RWPE2 (cell line): Measurements from ENCODE around the gene PDE11A.

Experiments
- ATAC-seq: fragments of 200-7000 bp; cut with Tn5 transposase; 3 replicates; pipeline ENCODE4 v1.9.1; 2021; ENCODE audit warnings: low read depth
- DNase-seq: peaks from one replicate; pipeline ENCODE4 v3.0.0-alpha.2; 2020; ENCODE audit warnings: low spot score
- H3K27ac ChIP-seq: fragments of 450-650 bp; 2 replicates; pipeline ENCODE4 v1.5.1; 2017; ENCODE audit warnings: mild to moderate bottlenecking; ENCODE audit not compliant: poor library complexity, severe bottlenecking
- H3K27me3 ChIP-seq: fragments of 250-450 bp; sonication (Bioruptor Pico); 2 replicates; pipeline ENCODE4 v1.5.1; 2021; ENCODE audit warnings: mild to moderate bottlenecking, moderate library complexity; ENCODE audit not compliant: insufficient read depth, poor library complexity, severe bottlenecking
- H3K36me3 ChIP-seq: fragments of 250-450 bp; sonication (Bioruptor Pico); 2 replicates; pipeline ENCODE4 v1.5.1; 2020; ENCODE audit warnings: low read depth, mild to moderate bottlenecking, moderate library complexity
- H3K4me1 ChIP-seq: fragments of 250-450 bp; sonication (Bioruptor Pico); 2 replicates; pipeline ENCODE4 v1.5.1; 2021; ENCODE audit warnings: mild to moderate bottlenecking, moderate library complexity; ENCODE audit not compliant: insufficient read depth, poor library complexity, severe bottlenecking
- H3K4me3 ChIP-seq: fragments of 250-450 bp; sonication (Bioruptor Pico); 2 replicates; pipeline ENCODE4 v1.5.1; 2021; ENCODE audit warnings: mild to moderate bottlenecking, moderate library complexity; ENCODE audit not compliant: severe bottlenecking
- H3K9me3 ChIP-seq: fragments of 250-450 bp; sonication (Bioruptor Pico); 2 replicates; pipeline ENCODE4 v1.5.1; 2021; ENCODE audit warnings: mild to moderate bottlenecking, moderate library complexity; ENCODE audit not compliant: severe bottlenecking
- TF ChIP-seq, protein P1 (sequence below): fragments of 450-650 bp; IDR thresholded peaks from one replicate; pipeline ENCODE4 v1.5.1; 2017; ENCODE audit warnings: mild to moderate bottlenecking, moderate library complexity; ENCODE audit not compliant: poor library complexity, severe bottlenecking

The PDE11A gene

DNA sequence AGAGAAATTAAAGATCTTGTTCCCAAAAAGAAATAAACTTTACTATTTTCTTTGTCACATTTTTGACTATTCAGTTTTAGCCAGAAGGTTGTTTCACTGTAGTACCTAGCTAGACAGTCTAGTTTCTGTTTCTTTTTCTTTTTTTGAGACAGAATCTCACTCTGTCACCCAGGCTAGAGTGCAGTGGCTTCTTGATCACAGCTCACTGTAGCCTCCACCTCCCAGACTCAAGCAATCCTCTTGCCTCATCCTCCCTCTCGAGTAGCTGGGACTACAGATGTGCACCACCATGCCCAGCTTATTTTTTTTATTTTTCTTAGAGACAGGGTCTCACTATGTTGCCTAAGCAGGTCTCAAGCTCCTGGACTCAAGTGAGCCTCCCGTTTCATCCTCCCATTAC, 41.9 kb upstream of the PDE11A start:
- TF ChIP-seq, protein P1, sequence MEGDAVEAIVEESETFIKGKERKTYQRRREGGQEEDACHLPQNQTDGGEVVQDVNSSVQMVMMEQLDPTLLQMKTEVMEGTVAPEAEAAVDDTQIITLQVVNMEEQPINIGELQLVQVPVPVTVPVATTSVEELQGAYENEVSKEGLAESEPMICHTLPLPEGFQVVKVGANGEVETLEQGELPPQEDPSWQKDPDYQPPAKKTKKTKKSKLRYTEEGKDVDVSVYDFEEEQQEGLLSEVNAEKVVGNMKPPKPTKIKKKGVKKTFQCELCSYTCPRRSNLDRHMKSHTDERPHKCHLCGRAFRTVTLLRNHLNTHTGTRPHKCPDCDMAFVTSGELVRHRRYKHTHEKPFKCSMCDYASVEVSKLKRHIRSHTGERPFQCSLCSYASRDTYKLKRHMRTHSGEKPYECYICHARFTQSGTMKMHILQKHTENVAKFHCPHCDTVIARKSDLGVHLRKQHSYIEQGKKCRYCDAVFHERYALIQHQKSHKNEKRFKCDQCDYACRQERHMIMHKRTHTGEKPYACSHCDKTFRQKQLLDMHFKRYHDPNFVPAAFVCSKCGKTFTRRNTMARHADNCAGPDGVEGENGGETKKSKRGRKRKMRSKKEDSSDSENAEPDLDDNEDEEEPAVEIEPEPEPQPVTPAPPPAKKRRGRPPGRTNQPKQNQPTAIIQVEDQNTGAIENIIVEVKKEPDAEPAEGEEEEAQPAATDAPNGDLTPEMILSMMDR, result no peak
- no peaks in the 10 kb centered on the region for H3K27me3 ChIP-seq
- no peaks in the 10 kb centered on the region for H3K9me3 ChIP-seq
- no peak for DNase-seq
- H3K27ac ChIP-seq, result no peak overlapping the region
- peaks cover 26% of the 10 kb centered on the region for H3K36me3 ChIP-seq
- ATAC-seq, result no peak
- H3K4me3 ChIP-seq, result no peak overlapping the region
- peaks cover 5% of the 10 kb centered on the region for H3K4me1 ChIP-seq

DNA sequence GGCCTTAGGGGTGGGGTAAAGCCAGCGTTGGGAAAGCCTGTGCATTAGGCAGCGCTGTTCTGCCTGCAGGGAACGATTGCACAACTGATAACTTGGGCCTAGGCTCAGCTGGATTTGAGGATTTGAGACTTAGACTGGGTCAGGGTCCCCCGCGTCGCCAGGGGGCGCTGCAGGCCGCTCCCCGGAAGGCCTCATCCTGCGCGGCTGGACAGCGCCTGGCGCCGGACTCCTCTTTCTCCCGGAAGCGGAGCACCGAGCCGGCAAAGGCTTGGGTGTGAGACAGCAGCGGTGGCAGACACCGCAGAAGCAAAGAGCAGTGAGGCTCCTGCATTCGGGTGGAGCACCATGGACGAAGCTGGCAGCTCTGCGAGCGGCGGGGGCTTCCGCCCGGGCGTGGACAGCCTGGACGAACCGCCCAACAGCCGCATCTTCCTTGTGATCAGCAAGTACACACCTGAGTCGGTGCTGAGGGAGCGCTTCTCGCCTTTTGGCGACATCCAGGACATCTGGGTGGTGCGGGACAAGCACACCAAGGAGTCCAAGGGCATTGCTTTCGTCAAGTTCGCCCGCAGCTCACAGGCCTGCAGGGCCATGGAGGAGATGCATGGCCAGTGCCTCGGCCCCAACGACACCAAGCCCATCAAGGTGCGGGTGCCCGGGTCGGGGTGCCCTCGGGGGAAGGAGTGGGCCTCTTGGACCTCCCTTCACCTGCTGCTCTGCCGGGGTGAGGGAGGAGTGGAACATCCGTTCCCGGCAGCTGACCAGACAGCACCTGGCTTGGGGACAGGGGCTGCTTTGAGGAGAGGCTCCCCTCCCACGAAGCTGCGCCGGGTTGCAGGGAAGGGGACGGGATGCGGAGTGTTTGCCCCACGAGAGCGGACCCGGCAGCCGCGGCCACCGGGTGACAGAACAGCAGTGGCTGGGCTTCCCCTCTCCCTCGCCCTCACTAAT, 39.9 kb upstream of the PDE11A start, which contains the start of gene RBM45:
Gene RBM45 (plus strand): TSS at position 236 of the 951 bp plus-strand sequence. CDS start 110 bp downstream, at position 346.
- H3K4me1 ChIP-seq, result peaks cover 5% of the 10 kb centered on the region
- H3K9me3 ChIP-seq, result no peaks in the 10 kb centered on the region
- peak within 1 kb of the TSS; percentile 10 for H3K27ac ChIP-seq
- TF ChIP-seq, protein P1, result peak; percentile 97
- H3K27me3 ChIP-seq, result no peaks in the 10 kb centered on the region
- DNase-seq, result peak; percentile 85
- ATAC-seq, result peak; percentile 94
- peaks cover 12% of the 10 kb centered on the region for H3K36me3 ChIP-seq
- peak within 1 kb of the TSS; percentile 49 for H3K4me3 ChIP-seq

DNA sequence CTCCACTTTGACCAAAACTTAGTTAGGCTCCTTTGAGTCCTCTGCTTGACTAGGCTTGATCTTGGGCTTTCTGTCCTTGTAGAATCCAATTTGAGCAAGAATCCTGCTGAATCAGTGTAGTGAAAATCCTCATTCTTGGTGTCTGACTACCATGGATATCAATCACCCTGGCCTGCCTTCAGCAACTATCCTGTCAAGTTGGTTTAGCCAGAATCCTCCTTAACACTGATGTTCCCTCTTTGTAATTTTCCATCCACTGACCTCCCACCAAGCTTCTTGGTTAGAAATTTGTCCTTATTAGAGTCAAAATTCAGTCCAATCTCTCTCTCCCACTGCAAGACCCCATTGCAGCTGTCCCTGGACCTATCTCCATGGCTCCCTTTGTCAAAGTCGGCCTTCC, 39.2 kb upstream of the PDE11A start:
- H3K9me3 ChIP-seq, result no peaks in the 10 kb centered on the region
- ATAC-seq, result no peak
- H3K4me1 ChIP-seq, result peaks cover 5% of the 10 kb centered on the region
- no peak overlapping the region for H3K4me3 ChIP-seq
- no peaks in the 10 kb centered on the region for H3K27me3 ChIP-seq
- TF ChIP-seq, protein P1, result no peak
- peaks cover 5% of the 10 kb centered on the region for H3K36me3 ChIP-seq
- DNase-seq, result no peak
- H3K27ac ChIP-seq, result no peak overlapping the region

DNA sequence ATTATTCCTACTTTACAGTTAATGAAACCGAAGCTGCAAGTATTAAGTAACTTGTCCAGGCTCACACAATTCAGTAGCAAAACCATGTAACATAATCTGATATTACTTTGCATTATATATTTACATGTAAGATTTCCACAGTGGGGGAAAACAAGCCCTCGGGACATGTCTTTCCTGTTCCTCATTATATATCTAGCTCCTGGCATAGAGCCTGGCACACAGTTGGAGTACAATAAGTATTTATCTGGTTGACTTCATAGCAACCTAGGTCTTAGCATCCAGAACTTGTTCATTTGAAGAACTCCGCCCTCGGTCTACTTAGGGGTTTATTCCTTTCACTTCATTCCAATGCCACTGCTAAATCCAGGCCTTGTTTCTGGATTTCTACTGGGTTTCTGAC, 38.1 kb upstream of the PDE11A start:
- no peak for DNase-seq
- TF ChIP-seq, protein P1, result no peak
- no peak overlapping the region for H3K27ac ChIP-seq
- H3K4me1 ChIP-seq, result peaks cover 5% of the 10 kb centered on the region
- no peak overlapping the region for H3K4me3 ChIP-seq
- no peaks in the 10 kb centered on the region for H3K9me3 ChIP-seq
- ATAC-seq, result no peak
- H3K27me3 ChIP-seq, result no peaks in the 10 kb centered on the region
- no peaks in the 10 kb centered on the region for H3K36me3 ChIP-seq

DNA sequence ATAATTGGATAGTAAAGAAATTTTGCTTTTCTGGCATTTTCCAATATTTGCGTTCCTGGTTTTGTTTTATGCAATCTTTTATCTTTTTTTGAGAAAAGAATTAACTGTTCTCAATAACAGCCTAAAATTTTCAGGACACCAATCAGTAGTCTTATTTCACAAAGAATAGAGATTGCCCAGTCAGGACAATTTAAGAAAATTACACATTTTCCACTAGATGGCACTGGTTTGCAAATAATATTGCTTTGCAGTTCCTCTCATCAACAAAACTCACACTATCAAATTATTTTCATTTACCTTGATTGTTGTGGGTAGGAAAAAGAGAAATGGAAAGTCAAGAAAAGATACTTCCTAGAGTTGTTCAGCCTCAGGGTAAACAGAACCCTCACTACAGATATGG, 37.2 kb upstream of the PDE11A start:
- Histone ChIP-seq H3K4me3 (no peak overlapping the region), H3K36me3 (no peaks in the 10 kb centered on the region), H3K4me1 (peaks cover 5% of the 10 kb centered on the region), H3K27ac (no peak overlapping the region), H3K9me3 (no peaks in the 10 kb centered on the region), H3K27me3 (no peaks in the 10 kb centered on the region)
- TF ChIP-seq, protein P1, result peak; percentile 83
- ATAC-seq (no peak), DNase-seq (no peak)
